A549 (cell line): ENCODE data around the gene PTH2. TPM values are rescaled to one million over a fixed set of nuclear protein-coding genes. Genes with fewer than 3 reads are reported as not detected.

ENCODE experiments used
- ATAC-seq, 2 experiments: fragments of 200-7000 bp in 1 of 2; fragments of >200 bp in 1 of 2; cut with Nextera tagmentation in 1 of 2; cut with Tn5 transposase in 1 of 2; 3 replicates each; pipeline versions ENCODE4 v1.8.0 to v1.9.1; 2018 to 2020; ENCODE audit warnings: mild to moderate bottlenecking in 1 of 2, moderate library complexity in 1 of 2
- CTCF ChIA-PET: fragments of 300-600 bp; sonication (Branson Sonifier 250); formaldehyde crosslinking; extraction: SDS; loops from one replicate; lab custom pipeline; 2021; ENCODE audit warnings: antibody characterized with exemption, inconsistent platforms; lab: Yijun Ruan, JAX
- POLR2A ChIA-PET: fragments of 350-600 bp; formaldehyde crosslinking; extraction: SDS; loops from one replicate; lab custom pipeline; 2021; ENCODE audit warnings: antibody characterized with exemption, inconsistent platforms; lab: Yijun Ruan, JAX
- DNase-seq, 2 experiments: peaks; one replicate each; pipeline versions ENCODE4 v3.0.0 to v3.0.0-alpha.2; 2011 to 2016; ENCODE audit warnings: low read depth in 1 of 2, low spot score in 1 of 2
- FAIRE-seq: peaks from 2 replicates; lab custom pipeline; 2011; peaks lifted over from hg19 to GRCh38; lab: Jason Lieb, UNC
- H3K27ac ChIP-seq, 2 experiments: fragments of >200 bp; sonication (Bioruptor Twin); formaldehyde crosslinking; 3 replicates each; pipeline ENCODE4 v1.5.1; 2016 to 2017
- H3K4me1 ChIP-seq: fragments of >200 bp; sonication (Bioruptor Twin); formaldehyde crosslinking; 3 replicates; pipeline ENCODE4 v1.6.1; 2016
- H3K4me2 ChIP-seq: fragments of >200 bp; sonication (Bioruptor Twin); formaldehyde crosslinking; 3 replicates; pipeline ENCODE4 v1.6.1; 2016
- H3K4me3 ChIP-seq: fragments of >200 bp; sonication (Bioruptor Twin); formaldehyde crosslinking; 3 replicates; pipeline ENCODE4 v1.5.1; 2016
- H3K9me3 ChIP-seq: fragments of >200 bp; sonication (Bioruptor Twin); formaldehyde crosslinking; 3 replicates; pipeline ENCODE4 v1.6.1; 2016
- BHLHE40 ChIP-seq: IDR thresholded peaks from 2 replicates; pipeline ENCODE4 v1.6.1; 2012; ENCODE audit warnings: low read depth, low read length, inconsistent platforms
- CEBPB ChIP-seq, 2 experiments: fragments of >200 bp in 1 of 2; sonication (Bioruptor Twin) in 1 of 2; formaldehyde crosslinking in 1 of 2; IDR thresholded peaks; 2 replicates each; pipeline ENCODE4 v1.6.1; 2012 to 2016
- EHMT2 ChIP-seq: fragments of 200-600 bp; sonication (generic); IDR thresholded peaks from 2 replicates; pipeline ENCODE4 v1.6.1; 2016; ENCODE audit warnings: antibody characterized with exemption, low read depth, mild to moderate bottlenecking, moderate library complexity
- ESRRA ChIP-seq: fragments of 150-350 bp; IDR thresholded peaks from 2 replicates; pipeline ENCODE4 v1.6.1; 2014; ENCODE audit warnings: mild to moderate bottlenecking, low read length, borderline replicate concordance
- FOSL2 ChIP-seq, 2 experiments: fragments of 450-650 bp in 1 of 2; fragments of >200 bp in 1 of 2; sonication (Bioruptor Twin) in 1 of 2; formaldehyde crosslinking; IDR thresholded peaks; 2 replicates each; pipeline versions ENCODE4 v1.5.0 to v1.6.1; 2016 to 2020; ENCODE audit warnings: mild to moderate bottlenecking in 1 of 2, moderate library complexity in 1 of 2
- FOXS1 ChIP-seq: fragments of 250-450 bp; sonication (Bioruptor Pico); IDR thresholded peaks from 2 replicates; pipeline ENCODE4 v1.5.0; 2020; ENCODE audit warnings: mild to moderate bottlenecking, moderate library complexity
- GATA3 ChIP-seq: IDR thresholded peaks from 2 replicates; pipeline ENCODE4 v1.6.1; 2012; ENCODE audit warnings: borderline replicate concordance
- HDAC2 ChIP-seq: fragments of 200-600 bp; sonication (generic); IDR thresholded peaks from 2 replicates; pipeline ENCODE4 v1.6.1; 2016
- HEYL ChIP-seq: fragments of 250-450 bp; sonication (Bioruptor Pico); IDR thresholded peaks from 2 replicates; pipeline ENCODE4 v1.8.0; 2021; ENCODE audit warnings: mild to moderate bottlenecking, moderate library complexity
- JUN ChIP-seq, 2 experiments: fragments of >200 bp; sonication (Bioruptor Twin); formaldehyde crosslinking; IDR thresholded peaks; 2 replicates in 1 of 2; 3 replicates in 1 of 2; pipeline ENCODE4 v1.6.1; 2016 to 2017
- JUNB ChIP-seq: fragments of >200 bp; sonication (Bioruptor Twin); formaldehyde crosslinking; IDR thresholded peaks from 2 replicates; pipeline ENCODE4 v1.6.1; 2016
- KDM1A ChIP-seq: fragments of 200-600 bp; sonication (generic); IDR thresholded peaks from 2 replicates; pipeline ENCODE4 v1.6.1; 2016; ENCODE audit warnings: low read depth, mild to moderate bottlenecking
- NPAS2 ChIP-seq: fragments of 250-450 bp; sonication (Bioruptor Pico); IDR thresholded peaks from 2 replicates; pipeline ENCODE4 v1.8.0; 2022; ENCODE audit warnings: mild to moderate bottlenecking, moderate library complexity, borderline replicate concordance
- RAD21 ChIP-seq, 2 experiments: fragments of >200 bp in 1 of 2; sonication (Bioruptor Twin) in 1 of 2; formaldehyde crosslinking in 1 of 2; IDR thresholded peaks in 1 of 2; conservative IDR thresholded peaks in 1 of 2; 2 replicates in 1 of 2; 3 replicates in 1 of 2; pipeline ENCODE4 v1.6.1; 2012 to 2018; ENCODE audit warnings: inconsistent platforms in 1 of 2
- RARB ChIP-seq: fragments of 250-450 bp; sonication (Bioruptor Pico); IDR thresholded peaks from 2 replicates; pipeline ENCODE4 v1.8.0; 2021; ENCODE audit warnings: mild to moderate bottlenecking, moderate library complexity
- RFX5 ChIP-seq: fragments of 450-650 bp; IDR thresholded peaks from 2 replicates; pipeline ENCODE4 v1.7.1; 2014; ENCODE audit warnings: antibody characterized with exemption, mild to moderate bottlenecking, moderate library complexity
- TFCP2L1 ChIP-seq: fragments of 250-450 bp; sonication (Bioruptor Pico); IDR thresholded peaks from 2 replicates; pipeline ENCODE4 v1.5.0; 2021; ENCODE audit warnings: mild to moderate bottlenecking
- TP53 ChIP-seq: fragments of 250-450 bp; sonication (Bioruptor Pico); IDR thresholded peaks from 2 replicates; pipeline ENCODE4 v1.5.0; 2021; ENCODE audit warnings: mild to moderate bottlenecking, moderate library complexity
- ZC3H11A ChIP-seq: fragments of 450-650 bp; IDR thresholded peaks from 2 replicates; pipeline ENCODE4 v1.6.1; 2014; ENCODE audit warnings: antibody characterized with exemption, mild to moderate bottlenecking
- WGBS: methylation state at CpG from one replicate; pipeline ENCODE4 v1.1.6; 2017; ENCODE audit errors: missing lambda C conversion rate; 5-methylcytosine and 5-hydroxymethylcytosine counted together
- polyA plus RNA-seq, 4 experiments: library from polyadenylated mRNA; depleted of rRNA in 3 of 4; stranded (reverse); fragments of >200 nt; fragmentation: RNase III in 1 of 4; extraction: RNeasy Plus Mini Kit Qiagen cat#74134 plus additional on column Dnase treatment in 1 of 4; gene quantifications; 2 replicates in 3 of 4; 3 replicates in 1 of 4; pipeline ENCODE4 v1.2.3, GENCODE V29; 2011 to 2017
- TF ChIP-seq, protein P1 (sequence below): fragments of >200 bp; sonication (Bioruptor Twin); formaldehyde crosslinking; IDR thresholded peaks from 3 replicates; pipeline ENCODE4 v1.5.1; 2016
- TF ChIP-seq, protein P2 (sequence below): fragments of >200 bp; sonication (Bioruptor Twin); formaldehyde crosslinking; IDR thresholded peaks from 3 replicates; pipeline ENCODE4 v1.6.1; 2016

The PTH2 gene
- polyA plus RNA-seq, 2 of the 4 experiments (the other 2 are of a cell fraction) = not detected

DNA sequence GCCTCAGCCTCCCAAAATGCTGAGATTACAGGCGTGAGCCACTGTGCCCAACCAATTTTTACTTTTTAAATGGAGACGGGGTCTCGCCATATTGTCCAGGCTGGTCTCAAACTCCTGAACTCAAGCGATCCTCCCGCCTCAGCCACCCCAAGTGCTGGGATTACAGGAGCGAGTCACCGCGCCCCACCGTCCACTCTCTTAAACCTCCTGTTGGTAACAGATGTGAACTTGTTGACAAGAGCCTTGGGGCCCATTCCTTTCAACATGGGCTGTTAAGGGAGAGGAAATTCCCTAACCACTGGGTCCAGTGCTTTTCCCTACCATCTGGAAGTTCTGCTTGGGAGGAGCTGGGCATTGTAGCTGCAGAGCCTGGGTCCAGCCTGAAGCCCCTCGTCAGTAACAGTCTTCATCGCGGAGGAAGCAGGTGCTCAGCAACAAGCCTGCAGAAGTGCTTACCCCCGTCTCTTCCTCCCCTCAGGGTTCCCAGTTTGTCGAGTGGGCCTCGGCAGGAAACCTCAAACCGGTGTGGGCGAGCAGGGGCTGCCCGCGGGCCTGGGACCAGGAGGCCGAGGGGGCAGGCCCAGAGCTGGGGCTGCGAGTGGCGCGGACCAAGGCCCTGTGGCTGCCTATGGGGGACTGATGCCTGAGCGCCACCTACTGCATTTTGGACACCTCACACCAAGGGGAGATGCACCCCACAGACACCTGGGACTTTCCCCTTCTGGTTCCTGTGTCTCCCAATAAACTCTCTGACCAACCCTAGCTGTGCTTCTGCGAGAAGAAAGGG lies 46.8 kb upstream of the PTH2 start:
- 0 out of 2 replicates have a peak, but pooled peaks have one; percentile 17 for TF ChIP-seq KDM1A
- no peak for TF ChIP-seq JUN (IDR thresholded peaks at IDR 0.05)
- peak in 1 of 2 experiments; percentile 51; a peak in 2 of 5 replicates for TF ChIP-seq RAD21 (conservative IDR thresholded peaks at IDR 0.05 in 1 of 2, IDR thresholded peaks at IDR 0.05 in 1 of 2)
- TF ChIP-seq, protein P1, sequence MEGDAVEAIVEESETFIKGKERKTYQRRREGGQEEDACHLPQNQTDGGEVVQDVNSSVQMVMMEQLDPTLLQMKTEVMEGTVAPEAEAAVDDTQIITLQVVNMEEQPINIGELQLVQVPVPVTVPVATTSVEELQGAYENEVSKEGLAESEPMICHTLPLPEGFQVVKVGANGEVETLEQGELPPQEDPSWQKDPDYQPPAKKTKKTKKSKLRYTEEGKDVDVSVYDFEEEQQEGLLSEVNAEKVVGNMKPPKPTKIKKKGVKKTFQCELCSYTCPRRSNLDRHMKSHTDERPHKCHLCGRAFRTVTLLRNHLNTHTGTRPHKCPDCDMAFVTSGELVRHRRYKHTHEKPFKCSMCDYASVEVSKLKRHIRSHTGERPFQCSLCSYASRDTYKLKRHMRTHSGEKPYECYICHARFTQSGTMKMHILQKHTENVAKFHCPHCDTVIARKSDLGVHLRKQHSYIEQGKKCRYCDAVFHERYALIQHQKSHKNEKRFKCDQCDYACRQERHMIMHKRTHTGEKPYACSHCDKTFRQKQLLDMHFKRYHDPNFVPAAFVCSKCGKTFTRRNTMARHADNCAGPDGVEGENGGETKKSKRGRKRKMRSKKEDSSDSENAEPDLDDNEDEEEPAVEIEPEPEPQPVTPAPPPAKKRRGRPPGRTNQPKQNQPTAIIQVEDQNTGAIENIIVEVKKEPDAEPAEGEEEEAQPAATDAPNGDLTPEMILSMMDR = peak; percentile 37
- H3K4me3 ChIP-seq = no peak overlapping the region
- FAIRE-seq (no peak), ATAC-seq (peak; percentile 20 to 26; a peak in 1 of 6 replicates), DNase-seq (peak in 1 of 2 experiments; percentile 49)
- no peaks in the 10 kb centered on the region for H3K9me3 ChIP-seq
- no peak overlapping the region for H3K4me2 ChIP-seq
- no peak overlapping the region for H3K27ac ChIP-seq
- peaks cover 10% of the 10 kb centered on the region for H3K4me1 ChIP-seq
- 92% methylated on average over 25 of the region's 25 CpGs for WGBS
- ChIA-PET CTCF (interaction anchor here (0.5 to 5.5 kb wide), 14 partner anchors 9 to 1194 kb away, joined by 3 to 87 read pairs (median 3); partner anchors contain the start of genes ALDH16A1 and PIH1D1), POLR2A (interaction anchor here (0.7 to 3.5 kb wide), 3 partner anchors 9 to 18 kb away, joined by 4 to 11 read pairs (median 5); partner anchors contain the start of genes ALDH16A1 and RPL13A)

DNA sequence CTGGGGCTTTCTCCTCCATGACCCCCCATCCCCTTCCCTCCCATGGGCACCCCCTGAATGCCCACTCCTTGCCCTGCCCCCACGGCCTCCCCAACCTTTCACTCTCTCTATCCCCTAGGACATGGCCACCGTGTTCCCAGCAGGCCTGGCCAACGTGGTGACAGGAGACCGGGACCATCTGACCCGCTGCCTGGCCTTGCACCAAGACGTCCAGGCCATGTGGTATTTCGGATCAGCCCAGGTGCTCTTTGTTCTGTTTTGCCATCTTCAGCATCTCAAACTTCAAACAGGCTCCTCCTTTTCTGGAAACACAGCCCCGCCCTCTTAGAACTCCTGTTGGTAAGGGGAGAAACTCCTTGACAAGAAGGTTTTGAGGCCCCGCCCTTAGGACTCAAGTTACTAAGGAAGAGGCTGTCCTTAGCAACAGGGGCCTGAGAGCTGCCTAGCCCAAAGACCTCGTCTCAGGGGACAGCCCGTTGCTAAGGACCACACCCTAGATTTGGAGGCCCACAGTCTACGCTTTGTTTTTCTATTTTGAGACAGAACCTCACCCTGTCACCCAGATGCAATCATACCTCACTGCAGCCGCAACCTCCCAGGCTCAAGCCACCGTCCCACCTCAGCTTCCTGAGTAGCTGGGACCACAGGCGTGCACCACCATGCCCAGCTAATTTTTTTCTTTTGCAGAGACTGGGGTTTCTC lies 45.7 kb upstream of the PTH2 start:
- Histone ChIP-seq H3K9me3 (no peaks in the 10 kb centered on the region), H3K4me2 (no peak overlapping the region), H3K4me3 (no peak overlapping the region), H3K4me1 (peaks cover 7% of the 10 kb centered on the region; the same call in 2 of the 3 replicates), H3K27ac (no peak overlapping the region)
- POLR2A ChIA-PET = interaction anchor here (3.5 kb wide), 1 partner anchor 15 kb away, joined by 11 read pairs; the partner anchor contains the start of gene ALDH16A1
- CTCF ChIA-PET = interaction anchor here (0.7 to 5.5 kb wide), 6 partner anchors 10 to 102 kb away, joined by 3 to 87 read pairs (median 4); partner anchors contain the start of genes ALDH16A1 and PIH1D1
- DNase-seq (peak in 1 of 2 experiments; percentile 82), ATAC-seq (peak; percentile 30 to 61; a peak in 4 of 6 replicates), FAIRE-seq (no peak)
- 83% methylated on average over 15 of the region's 15 CpGs for whole genome bisulfite sequencing
- TF ChIP-seq, protein P1 = no peak
- TF ChIP-seq HDAC2 = no peak
- TF ChIP-seq, protein P2, sequence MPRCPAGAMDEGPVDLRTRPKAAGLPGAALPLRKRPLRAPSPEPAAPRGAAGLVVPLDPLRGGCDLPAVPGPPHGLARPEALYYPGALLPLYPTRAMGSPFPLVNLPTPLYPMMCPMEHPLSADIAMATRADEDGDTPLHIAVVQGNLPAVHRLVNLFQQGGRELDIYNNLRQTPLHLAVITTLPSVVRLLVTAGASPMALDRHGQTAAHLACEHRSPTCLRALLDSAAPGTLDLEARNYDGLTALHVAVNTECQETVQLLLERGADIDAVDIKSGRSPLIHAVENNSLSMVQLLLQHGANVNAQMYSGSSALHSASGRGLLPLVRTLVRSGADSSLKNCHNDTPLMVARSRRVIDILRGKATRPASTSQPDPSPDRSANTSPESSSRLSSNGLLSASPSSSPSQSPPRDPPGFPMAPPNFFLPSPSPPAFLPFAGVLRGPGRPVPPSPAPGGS = no peak
- TF ChIP-seq HEYL (CRISPR knock-in tag) = no peak
- TF ChIP-seq ESRRA = no peak

DNA sequence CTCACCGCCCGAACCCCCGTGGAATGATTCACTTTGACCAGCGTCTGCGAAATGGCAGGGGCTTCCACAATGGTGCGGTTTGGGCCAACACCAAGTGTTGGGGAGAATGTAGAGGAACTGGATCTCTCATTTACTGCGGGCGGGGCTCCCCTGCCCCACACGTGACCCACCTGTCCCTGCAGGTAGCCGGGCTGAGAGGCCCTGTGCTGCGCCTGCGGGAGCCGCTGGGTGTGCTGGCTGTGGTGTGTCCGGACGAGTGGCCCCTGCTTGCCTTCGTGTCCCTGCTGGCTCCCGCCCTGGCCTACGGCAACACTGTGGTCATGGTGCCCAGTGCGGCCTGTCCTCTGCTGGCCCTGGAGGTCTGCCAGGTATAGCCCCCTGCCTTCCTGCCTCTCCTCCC lies 45.0 kb upstream of the PTH2 start:
- ATAC-seq (no peak), DNase-seq (no peak), FAIRE-seq (no peak)
- H3K9me3 ChIP-seq = no peaks in the 10 kb centered on the region
- H3K4me3 ChIP-seq = no peak overlapping the region
- ChIA-PET CTCF (interaction anchor here (1.4 to 1.5 kb wide), 2 partner anchors 79 to 80 kb away, joined by 3 to 6 read pairs; no protein-coding TSS in a partner anchor), POLR2A (interaction anchor here (3.5 kb wide), 1 partner anchor 15 kb away, joined by 11 read pairs; the partner anchor contains the start of gene ALDH16A1)
- no peak overlapping the region for H3K27ac ChIP-seq
- H3K4me1 ChIP-seq = peaks cover 3% of the 10 kb centered on the region; the same call in 1 of the 3 replicates
- TF ChIP-seq GATA3 (no peak), TFCP2L1 (CRISPR knock-in tag) (no peak), CEBPB (IDR thresholded peaks at IDR 0.05) (no peak), BHLHE40 (no peak), JUNB (no peak), HDAC2 (no peak), RAD21 (conservative IDR thresholded peaks at IDR 0.05 in 1 of 2, IDR thresholded peaks at IDR 0.05 in 1 of 2) (no peak), NPAS2 (no peak), ZC3H11A (no peak), FOXS1 (CRISPR knock-in tag) (no peak), TP53 (CRISPR knock-in tag) (no peak), EHMT2 (no peak), FOSL2 (IDR thresholded peaks at IDR 0.05) (no peak), FOSL2 (CRISPR knock-in tag; IDR thresholded peaks at IDR 0.05) (no peak), RARB (CRISPR knock-in tag) (no peak), RFX5 (no peak)
- TF ChIP-seq, protein P2 = no peak
- H3K4me2 ChIP-seq = no peak overlapping the region
- WGBS = 94% methylated on average over 19 of the region's 19 CpGs
